ENCODE measurements around the gene MOB4.

MOB4 gene

GRCh38 chr2:197596766-197597165 lies 80.9 kb downstream of the MOB4 start:
- Histone ChIP-seq H3K27me3 (ENCODE audit: insufficient read depth, low read length) (no peaks in the 10 kb centered on the region), H3K36me3 (ENCODE audit: control insufficient read depth in 1 of 2, insufficient read depth in 2 of 2, low read length in 2 of 2) (no peaks in the 10 kb centered on the region)

GRCh38 chr2:197597166-197597565 lies 81.3 kb downstream of the MOB4 start:
- Histone ChIP-seq H3K4ac (ENCODE audit: low read depth, low read length) (no peak overlapping the region), H2BK5ac (ENCODE audit: low read depth, low read length, poor library complexity) (no peak overlapping the region)
- DNase-seq = no peak

More at GRCh38 chr2:197596766-197597165, 80.9 kb downstream of the MOB4 start:
- Histone ChIP-seq H3K4ac (ENCODE audit: low read depth, low read length) (no peak overlapping the region), H3K9ac (ENCODE audit: low read length) (no peak overlapping the region), H3K79me1 (ENCODE audit: low read length) (no peaks in the 10 kb centered on the region), H3K9me3 (ENCODE audit: insufficient read depth, low read depth, low read length) (no peaks in the 10 kb centered on the region), H3K23ac (ENCODE audit: low read length) (no peak overlapping the region), H2AFZ (ENCODE audit: insufficient read depth, low read length, poor library complexity) (no peak overlapping the region), H4K91ac (ENCODE audit: low read depth, low read length) (no peak overlapping the region), H4K8ac (ENCODE audit: low read depth, low read length) (no peak overlapping the region), H3K4me1 (ENCODE audit: control insufficient read depth in 1 of 2, insufficient read depth in 2 of 2, low read length in 2 of 2) (no peaks in the 10 kb centered on the region), H3K79me2 (ENCODE audit: control insufficient read depth, insufficient read depth, low read length, poor library complexity) (no peaks in the 10 kb centered on the region), H2BK5ac (ENCODE audit: low read depth, low read length, poor library complexity) (no peak overlapping the region), H4K12ac (ENCODE audit: low read depth, low read length) (no peak overlapping the region), H3K4me2 (ENCODE audit: low read length) (no peak overlapping the region), H3K18ac (ENCODE audit: low read length) (no peak overlapping the region), H2AK5ac (ENCODE audit: low read length) (no peak overlapping the region), H2BK120ac (ENCODE audit: insufficient read depth, low read length, poor library complexity) (no peak overlapping the region), H2BK12ac (ENCODE audit: low read length) (no peak overlapping the region), H3K4me3 (ENCODE audit: low read depth, low read length) (no peak overlapping the region), H3K14ac (ENCODE audit: low read length) (no peak overlapping the region), H3K27ac (ENCODE audit: low read depth, low read length) (no peak overlapping the region)
- DNase-seq = no peak
- WGBS (ENCODE audit: extremely low coverage, insufficient coverage, insufficient read length) = no CpG with 5 or more reads among the region's 1 CpG

GRCh38 chr2:197598450-197598849 lies 82.6 kb downstream of the MOB4 start:
- H2AFZ ChIP-seq (ENCODE audit: insufficient read depth, low read length, poor library complexity) = no peak overlapping the region
- no peaks in the 10 kb centered on the region for H3K27me3 ChIP-seq (ENCODE audit: insufficient read depth, low read length)
- H3K4me1 ChIP-seq (ENCODE audit: control insufficient read depth in 1 of 2, insufficient read depth in 2 of 2, low read length in 2 of 2) = no peaks in the 10 kb centered on the region
- H4K8ac ChIP-seq (ENCODE audit: low read depth, low read length) = no peak overlapping the region
- no CpG with 5 or more reads among the region's 5 CpGs for WGBS (ENCODE audit: extremely low coverage, insufficient coverage, insufficient read length)
- no peak overlapping the region for H3K23ac ChIP-seq (ENCODE audit: low read length)
- H3K9ac ChIP-seq (ENCODE audit: low read length) = peak overlapping the region; percentile 22
- H3K4me2 ChIP-seq (ENCODE audit: low read length) = no peak overlapping the region
- H3K14ac ChIP-seq (ENCODE audit: low read length) = no peak overlapping the region
- H4K91ac ChIP-seq (ENCODE audit: low read depth, low read length) = no peak overlapping the region
- no peak overlapping the region for H2AK5ac ChIP-seq (ENCODE audit: low read length)
- no peaks in the 10 kb centered on the region for H3K79me2 ChIP-seq (ENCODE audit: control insufficient read depth, insufficient read depth, low read length, poor library complexity)
- H3K4me3 ChIP-seq (ENCODE audit: low read depth, low read length) = no peak overlapping the region
- H3K9me3 ChIP-seq (ENCODE audit: insufficient read depth, low read depth, low read length) = no peaks in the 10 kb centered on the region
- H3K36me3 ChIP-seq (ENCODE audit: control insufficient read depth in 1 of 2, insufficient read depth in 2 of 2, low read length in 2 of 2) = no peaks in the 10 kb centered on the region
- H3K27ac ChIP-seq (ENCODE audit: low read depth, low read length) = no peak overlapping the region
- H2BK12ac ChIP-seq (ENCODE audit: low read length) = no peak overlapping the region
- H3K4ac ChIP-seq (ENCODE audit: low read depth, low read length) = no peak overlapping the region
- no peak overlapping the region for H2BK120ac ChIP-seq (ENCODE audit: insufficient read depth, low read length, poor library complexity)
- H2BK5ac ChIP-seq (ENCODE audit: low read depth, low read length, poor library complexity) = no peak overlapping the region
- DNase-seq = no peak
- no peak overlapping the region for H4K12ac ChIP-seq (ENCODE audit: low read depth, low read length)
- no peaks in the 10 kb centered on the region for H3K79me1 ChIP-seq (ENCODE audit: low read length)
- H3K18ac ChIP-seq (ENCODE audit: low read length) = no peak overlapping the region

More at GRCh38 chr2:197597166-197597565, 81.3 kb downstream of the MOB4 start:
- no peak overlapping the region for H3K4me2 ChIP-seq (ENCODE audit: low read length)
- H2AFZ ChIP-seq (ENCODE audit: insufficient read depth, low read length, poor library complexity) = no peak overlapping the region
- no peaks in the 10 kb centered on the region for H3K9me3 ChIP-seq (ENCODE audit: insufficient read depth, low read depth, low read length)
- no peak overlapping the region for H3K23ac ChIP-seq (ENCODE audit: low read length)
- no peaks in the 10 kb centered on the region for H3K27me3 ChIP-seq (ENCODE audit: insufficient read depth, low read length)
- H2BK12ac ChIP-seq (ENCODE audit: low read length) = no peak overlapping the region
- no peak overlapping the region for H3K9ac ChIP-seq (ENCODE audit: low read length)
- H3K79me1 ChIP-seq (ENCODE audit: low read length) = no peaks in the 10 kb centered on the region
- H3K18ac ChIP-seq (ENCODE audit: low read length) = no peak overlapping the region
- no peak overlapping the region for H2BK120ac ChIP-seq (ENCODE audit: insufficient read depth, low read length, poor library complexity)
- H3K36me3 ChIP-seq (ENCODE audit: control insufficient read depth in 1 of 2, insufficient read depth in 2 of 2, low read length in 2 of 2) = no peaks in the 10 kb centered on the region
- no peak overlapping the region for H4K12ac ChIP-seq (ENCODE audit: low read depth, low read length)
- no peak overlapping the region for H3K27ac ChIP-seq (ENCODE audit: low read depth, low read length)
- no peak overlapping the region for H3K4me3 ChIP-seq (ENCODE audit: low read depth, low read length)
- H3K79me2 ChIP-seq (ENCODE audit: control insufficient read depth, insufficient read depth, low read length, poor library complexity) = no peaks in the 10 kb centered on the region
- H3K4me1 ChIP-seq (ENCODE audit: control insufficient read depth in 1 of 2, insufficient read depth in 2 of 2, low read length in 2 of 2) = no peaks in the 10 kb centered on the region
- no peak overlapping the region for H4K8ac ChIP-seq (ENCODE audit: low read depth, low read length)
- no peak overlapping the region for H2AK5ac ChIP-seq (ENCODE audit: low read length)
- H4K91ac ChIP-seq (ENCODE audit: low read depth, low read length) = no peak overlapping the region
- H3K14ac ChIP-seq (ENCODE audit: low read length) = no peak overlapping the region
- no CpG with 5 or more reads among the region's 4 CpGs for WGBS (ENCODE audit: extremely low coverage, insufficient coverage, insufficient read length)

GRCh38 chr2:197599285-197599965 lies 83.6 kb downstream of the MOB4 start:
- H3K79me2 ChIP-seq (ENCODE audit: control insufficient read depth, insufficient read depth, low read length, poor library complexity) = no peaks in the 10 kb centered on the region
- no peaks in the 10 kb centered on the region for H3K9me3 ChIP-seq (ENCODE audit: insufficient read depth, low read depth, low read length)
- H3K36me3 ChIP-seq (ENCODE audit: control insufficient read depth in 1 of 2, insufficient read depth in 2 of 2, low read length in 2 of 2) = no peaks in the 10 kb centered on the region
- no peak overlapping the region for H4K91ac ChIP-seq (ENCODE audit: low read depth, low read length)
- no peak overlapping the region for H3K18ac ChIP-seq (ENCODE audit: low read length)
- H3K23ac ChIP-seq (ENCODE audit: low read length) = no peak overlapping the region
- peak in 1 of 2 donors; percentile 36 for DNase-seq
- WGBS (ENCODE audit: extremely low coverage, insufficient coverage, insufficient read length) = no CpG with 5 or more reads among the region's 11 CpGs
- H3K4me3 ChIP-seq (ENCODE audit: low read depth, low read length) = no peak overlapping the region
- H3K4me2 ChIP-seq (ENCODE audit: low read length) = no peak overlapping the region
- no peak overlapping the region for H2BK5ac ChIP-seq (ENCODE audit: low read depth, low read length, poor library complexity)
- H2AK5ac ChIP-seq (ENCODE audit: low read length) = no peak overlapping the region
- no peak overlapping the region for H2BK12ac ChIP-seq (ENCODE audit: low read length)
- no peak overlapping the region for H2AFZ ChIP-seq (ENCODE audit: insufficient read depth, low read length, poor library complexity)
- no peak overlapping the region for H4K12ac ChIP-seq (ENCODE audit: low read depth, low read length)
- no peak overlapping the region for H3K27ac ChIP-seq (ENCODE audit: low read depth, low read length)
- H3K14ac ChIP-seq (ENCODE audit: low read length) = no peak overlapping the region
- no peaks in the 10 kb centered on the region for H3K4me1 ChIP-seq (ENCODE audit: control insufficient read depth in 1 of 2, insufficient read depth in 2 of 2, low read length in 2 of 2)
- no peak overlapping the region for H2BK120ac ChIP-seq (ENCODE audit: insufficient read depth, low read length, poor library complexity)
- no peaks in the 10 kb centered on the region for H3K27me3 ChIP-seq (ENCODE audit: insufficient read depth, low read length)
- H3K9ac ChIP-seq (ENCODE audit: low read length) = no peak overlapping the region
- H3K79me1 ChIP-seq (ENCODE audit: low read length) = no peaks in the 10 kb centered on the region
- no peak overlapping the region for H3K4ac ChIP-seq (ENCODE audit: low read depth, low read length)
- no peak overlapping the region for H4K8ac ChIP-seq (ENCODE audit: low read depth, low read length)
